Activated CD4-positive, alpha-beta T cell treated with anti-CD3 and anti-CD28 coated beads, Interleukin-2, amount 10 ng/mL, durations not matched to agents 7 days and 5 days (primary cell): Measurements from ENCODE around the gene CDO1. TPM values are rescaled to one million over a fixed set of nuclear protein-coding genes. Genes with fewer than 3 reads are reported as not detected.

Experiments
- CTCF ChIA-PET: fragments of 350-600 bp; sonication (Branson Sonifier 250); formaldehyde crosslinking; loops from one replicate; lab custom pipeline; 2021; ENCODE audit warnings: antibody characterized with exemption; lab: Charles Lee
- POLR2A ChIA-PET: fragments of 350-600 bp; sonication (Branson Sonifier 250); formaldehyde crosslinking; loops from one replicate; lab custom pipeline; 2021; ENCODE audit warnings: antibody characterized with exemption; lab: Charles Lee
- DNase-seq: peaks from one replicate; pipeline ENCODE4 v3.0.0-alpha.2; 2020
- H3K27ac Mint-ChIP-seq: one replicate; pipeline ENCODE4 v1.8.0; 2021; ENCODE audit warnings: mild to moderate bottlenecking, moderate library complexity, mixed read lengths
- H3K27me3 Mint-ChIP-seq: one replicate; pipeline ENCODE4 v1.8.0; 2021; ENCODE audit warnings: mixed read lengths
- H3K36me3 Mint-ChIP-seq: one replicate; pipeline ENCODE4 v1.8.0; 2021; ENCODE audit warnings: low read depth, mixed read lengths
- H3K4me1 Mint-ChIP-seq: one replicate; pipeline ENCODE4 v1.8.0; 2021; ENCODE audit warnings: mixed read lengths
- H3K4me3 Mint-ChIP-seq: one replicate; pipeline ENCODE4 v1.8.0; 2021; ENCODE audit warnings: mild to moderate bottlenecking, moderate library complexity, mixed read lengths
- H3K9me3 Mint-ChIP-seq: one replicate; pipeline ENCODE4 v1.8.0; 2021; ENCODE audit warnings: mixed read lengths
- total RNA-seq, 2 experiments: library from RNA; stranded (reverse); gene quantifications; one replicate each; pipeline ENCODE4 v1.2.3, GENCODE V29; 2021

The CDO1 gene
- not detected for total RNA-seq

- DNase-seq: peak; percentile 19
- Mint-ChIP-seq H3K4me1 (peaks cover 26% of the 10 kb centered on the region), H3K36me3 (no peaks in the 10 kb centered on the region), H3K27me3 (peaks cover 77% of the 10 kb centered on the region), H3K27ac (no peak within 1 kb of the TSS), H3K9me3 (no peaks in the 10 kb centered on the region), H3K4me3 (peak within 1 kb of the TSS; percentile 65)
- ChIA-PET POLR2A (no interaction called here), CTCF (no interaction called here)
These were observed at the start of gene CDO1 for GRCh38 chr5:115816226-115817081. Gene CDO1 (minus strand): TSS chr5:115816659. CDS start chr5:115816397, 262 bp downstream.

- H3K4me1 Mint-ChIP-seq: peaks cover 8% of the 10 kb centered on the region
- ChIA-PET CTCF (interaction anchor here (0.6 kb wide), 1 partner anchor 232 kb away, joined by 4 read pairs; no protein-coding TSS in a partner anchor), POLR2A (no interaction called here)
- H3K27ac Mint-ChIP-seq: no peak overlapping the region
- H3K9me3 Mint-ChIP-seq: peaks cover 6% of the 10 kb centered on the region
- DNase-seq: no peak
- H3K4me3 Mint-ChIP-seq: no peak overlapping the region
- peaks cover 5% of the 10 kb centered on the region for H3K36me3 Mint-ChIP-seq
- no peaks in the 10 kb centered on the region for H3K27me3 Mint-ChIP-seq
These were observed 42.9 kb upstream of the CDO1 start for GRCh38 chr5:115859378-115859777.

- Mint-ChIP-seq H3K4me3 (peak overlapping the region; percentile 10), H3K9me3 (peaks cover 12% of the 10 kb centered on the region), H3K4me1 (peaks cover 8% of the 10 kb centered on the region), H3K36me3 (peaks cover 10% of the 10 kb centered on the region), H3K27me3 (no peaks in the 10 kb centered on the region), H3K27ac (no peak overlapping the region)
- ChIA-PET CTCF (interaction anchor here (0.6 kb wide), 1 partner anchor 330 kb away, joined by 5 read pairs; no protein-coding TSS in a partner anchor), POLR2A (no interaction called here)
- DNase-seq: no peak
These were observed 41.9 kb upstream of the CDO1 start for GRCh38 chr5:115858396-115858795.

- H3K4me3 Mint-ChIP-seq: no peak overlapping the region
These were observed 41.3 kb upstream of the CDO1 start for GRCh38 chr5:115857626-115858349.

GRCh38 chr5:115857057-115857479 lies 40.6 kb upstream of the CDO1 start:
- H3K4me3 Mint-ChIP-seq: no peak overlapping the region
- peaks cover 13% of the 10 kb centered on the region for H3K36me3 Mint-ChIP-seq
- H3K9me3 Mint-ChIP-seq: peaks cover 16% of the 10 kb centered on the region
- no peak for DNase-seq
- H3K4me1 Mint-ChIP-seq: peaks cover 8% of the 10 kb centered on the region
- CTCF ChIA-PET: no interaction called here
- H3K27ac Mint-ChIP-seq: no peak overlapping the region
- H3K27me3 Mint-ChIP-seq: no peaks in the 10 kb centered on the region
- POLR2A ChIA-PET: no interaction called here

More at GRCh38 chr5:115857626-115858349, 41.3 kb upstream of the CDO1 start:
- ChIA-PET CTCF (no interaction called here), POLR2A (no interaction called here)
- no peaks in the 10 kb centered on the region for H3K27me3 Mint-ChIP-seq
- H3K4me1 Mint-ChIP-seq: peaks cover 8% of the 10 kb centered on the region
- DNase-seq: no peak
- H3K9me3 Mint-ChIP-seq: peaks cover 16% of the 10 kb centered on the region
- no peak overlapping the region for H3K27ac Mint-ChIP-seq
- H3K36me3 Mint-ChIP-seq: peaks cover 13% of the 10 kb centered on the region

GRCh38 chr5:115855959-115856358 lies 39.5 kb upstream of the CDO1 start:
- CTCF ChIA-PET: no interaction called here
- Mint-ChIP-seq H3K27ac (no peak overlapping the region), H3K9me3 (peaks cover 13% of the 10 kb centered on the region), H3K27me3 (no peaks in the 10 kb centered on the region), H3K4me3 (no peak overlapping the region), H3K36me3 (peaks cover 9% of the 10 kb centered on the region), H3K4me1 (peaks cover 8% of the 10 kb centered on the region)
- DNase-seq: no peak
- POLR2A ChIA-PET: no interaction called here

GRCh38 chr5:115854139-115854538 lies 37.7 kb upstream of the CDO1 start:
- Mint-ChIP-seq H3K4me1 (peaks cover 10% of the 10 kb centered on the region), H3K27ac (no peak overlapping the region), H3K9me3 (peaks cover 12% of the 10 kb centered on the region), H3K36me3 (peaks cover 9% of the 10 kb centered on the region), H3K27me3 (no peaks in the 10 kb centered on the region), H3K4me3 (no peak overlapping the region)
- CTCF ChIA-PET: interaction anchor here (1.0 kb wide), 1 partner anchor 15 kb away, joined by 3 read pairs; no protein-coding TSS in a partner anchor
- POLR2A ChIA-PET: no interaction called here
- no peak for DNase-seq

DNA sequence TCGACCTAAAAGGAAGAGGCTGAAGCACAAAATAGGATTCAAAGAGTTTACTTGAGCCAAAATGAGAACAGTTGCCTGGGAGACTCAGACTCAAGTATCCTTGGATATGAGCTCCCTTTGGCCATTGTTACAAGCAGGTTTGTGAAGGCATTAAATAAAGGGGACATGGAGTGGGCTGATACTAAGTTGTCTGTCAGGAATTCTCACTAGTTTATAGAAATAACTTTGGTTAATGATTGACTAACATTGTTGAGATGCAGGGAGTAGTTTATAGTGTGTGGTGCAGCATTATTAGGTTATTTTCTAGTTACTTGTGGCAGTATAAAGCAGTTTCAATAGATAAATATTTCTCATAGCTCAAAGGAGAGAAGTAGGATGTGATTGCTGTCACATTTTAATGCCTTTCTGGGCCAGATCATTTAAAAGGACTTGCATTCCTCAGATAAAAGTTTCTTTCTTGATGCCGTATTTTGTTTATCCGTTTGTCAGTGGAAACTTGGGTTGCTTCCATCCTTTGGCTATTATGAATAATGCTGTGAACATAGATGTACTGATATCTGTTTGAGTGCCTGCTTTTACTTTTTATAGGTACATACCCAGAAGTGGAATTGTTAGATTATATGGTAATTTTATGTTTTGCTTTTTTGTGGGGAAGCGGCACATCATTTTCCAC lies 34.4 kb upstream of the CDO1 start:
- Mint-ChIP-seq H3K27ac (no peak overlapping the region), H3K9me3 (peaks cover 12% of the 10 kb centered on the region), H3K4me1 (peaks cover 4% of the 10 kb centered on the region), H3K36me3 (peaks cover 9% of the 10 kb centered on the region), H3K27me3 (no peaks in the 10 kb centered on the region), H3K4me3 (no peak overlapping the region)
- POLR2A ChIA-PET: no interaction called here
- no peak for DNase-seq
- CTCF ChIA-PET: no interaction called here

GRCh38 chr5:115849258-115849798 lies 32.9 kb upstream of the CDO1 start:
- POLR2A ChIA-PET: no interaction called here
- no peak overlapping the region for H3K27ac Mint-ChIP-seq
- CTCF ChIA-PET: interaction anchor here (1.0 kb wide), 1 partner anchor 16 kb away, joined by 5 read pairs; no protein-coding TSS in a partner anchor
- peaks cover 11% of the 10 kb centered on the region for H3K4me1 Mint-ChIP-seq
- H3K36me3 Mint-ChIP-seq: peaks cover 7% of the 10 kb centered on the region
- no peak for DNase-seq
- no peak overlapping the region for H3K4me3 Mint-ChIP-seq
- no peaks in the 10 kb centered on the region for H3K27me3 Mint-ChIP-seq
- peaks cover 12% of the 10 kb centered on the region for H3K9me3 Mint-ChIP-seq

- POLR2A ChIA-PET: no interaction called here
- CTCF ChIA-PET: interaction anchor here (0.6 kb wide), 1 partner anchor 736 kb away, joined by 3 read pairs; no protein-coding TSS in a partner anchor
- peaks cover 26% of the 10 kb centered on the region for H3K4me1 Mint-ChIP-seq
- H3K27me3 Mint-ChIP-seq: no peaks in the 10 kb centered on the region
- no peak overlapping the region for H3K27ac Mint-ChIP-seq
- no peaks in the 10 kb centered on the region for H3K9me3 Mint-ChIP-seq
- no peak for DNase-seq
- H3K4me3 Mint-ChIP-seq: no peak overlapping the region
- H3K36me3 Mint-ChIP-seq: no peaks in the 10 kb centered on the region
These were observed 30.8 kb upstream of the CDO1 start for GRCh38 chr5:115847290-115847689.

- Mint-ChIP-seq H3K4me1 (peaks cover 41% of the 10 kb centered on the region), H3K27ac (no peak overlapping the region), H3K27me3 (no peaks in the 10 kb centered on the region), H3K9me3 (no peaks in the 10 kb centered on the region), H3K36me3 (peaks cover 8% of the 10 kb centered on the region), H3K4me3 (no peak overlapping the region)
- ChIA-PET POLR2A (no interaction called here), CTCF (no interaction called here)
- DNase-seq: no peak
These were observed 27.9 kb upstream of the CDO1 start for GRCh38 chr5:115844321-115844817.

- DNase-seq: no peak
- ChIA-PET CTCF (interaction anchor here (1.2 kb wide), 1 partner anchor 309 kb away, joined by 3 read pairs; no protein-coding TSS in a partner anchor), POLR2A (no interaction called here)
These were observed 27.1 kb upstream of the CDO1 start for GRCh38 chr5:115843444-115844130.

More at GRCh38 chr5:115843444-115844130, 27.1 kb upstream of the CDO1 start:
- Mint-ChIP-seq H3K9me3 (no peaks in the 10 kb centered on the region), H3K27ac (no peak overlapping the region), H3K4me1 (peaks cover 45% of the 10 kb centered on the region), H3K4me3 (peak overlapping the region; percentile 99), H3K36me3 (peaks cover 12% of the 10 kb centered on the region), H3K27me3 (no peaks in the 10 kb centered on the region)
